ENCODE data around the gene CACNA1G.

Gene CACNA1G

DNA sequence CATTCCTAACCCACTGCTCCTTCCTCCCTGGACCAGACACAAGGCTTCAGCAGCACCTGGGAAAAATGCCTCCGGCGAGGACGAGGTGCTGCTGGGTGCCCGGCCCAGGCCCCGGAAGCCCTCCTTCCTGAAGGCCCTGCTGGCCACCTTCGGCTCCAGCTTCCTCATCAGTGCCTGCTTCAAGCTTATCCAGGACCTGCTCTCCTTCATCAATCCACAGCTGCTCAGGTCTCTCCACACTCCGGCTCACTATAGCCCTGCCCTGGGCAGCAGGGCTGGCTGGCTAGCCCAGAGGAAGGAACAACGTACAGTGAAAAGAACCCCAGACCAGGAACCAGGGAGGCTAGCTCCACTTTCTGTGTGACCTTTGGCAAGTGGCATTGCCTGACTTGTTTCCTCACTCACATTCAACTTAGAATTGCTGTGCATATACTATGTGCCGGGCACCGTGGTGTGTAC is 100.4 kb downstream of the CACNA1G start:
- no peak overlapping the region for H3K4me3 Mint-ChIP-seq
- TF ChIP-seq, protein P1, sequence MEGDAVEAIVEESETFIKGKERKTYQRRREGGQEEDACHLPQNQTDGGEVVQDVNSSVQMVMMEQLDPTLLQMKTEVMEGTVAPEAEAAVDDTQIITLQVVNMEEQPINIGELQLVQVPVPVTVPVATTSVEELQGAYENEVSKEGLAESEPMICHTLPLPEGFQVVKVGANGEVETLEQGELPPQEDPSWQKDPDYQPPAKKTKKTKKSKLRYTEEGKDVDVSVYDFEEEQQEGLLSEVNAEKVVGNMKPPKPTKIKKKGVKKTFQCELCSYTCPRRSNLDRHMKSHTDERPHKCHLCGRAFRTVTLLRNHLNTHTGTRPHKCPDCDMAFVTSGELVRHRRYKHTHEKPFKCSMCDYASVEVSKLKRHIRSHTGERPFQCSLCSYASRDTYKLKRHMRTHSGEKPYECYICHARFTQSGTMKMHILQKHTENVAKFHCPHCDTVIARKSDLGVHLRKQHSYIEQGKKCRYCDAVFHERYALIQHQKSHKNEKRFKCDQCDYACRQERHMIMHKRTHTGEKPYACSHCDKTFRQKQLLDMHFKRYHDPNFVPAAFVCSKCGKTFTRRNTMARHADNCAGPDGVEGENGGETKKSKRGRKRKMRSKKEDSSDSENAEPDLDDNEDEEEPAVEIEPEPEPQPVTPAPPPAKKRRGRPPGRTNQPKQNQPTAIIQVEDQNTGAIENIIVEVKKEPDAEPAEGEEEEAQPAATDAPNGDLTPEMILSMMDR (IDR thresholded peaks at IDR 0.05; ENCODE audit: unreplicated experiment in 3 of 3): no peak
- H3K27ac Mint-ChIP-seq: peak overlapping the region; percentile 38 to 59 (median 55)
- peaks cover 20% of the 10 kb centered on the region for H3K4me1 Mint-ChIP-seq
- no peaks in the 10 kb centered on the region for H3K9me3 Mint-ChIP-seq
- peaks cover 16% of the 10 kb centered on the region for H3K27me3 Mint-ChIP-seq (ENCODE audit: low read depth)
- no peaks in the 10 kb centered on the region for H3K36me3 Mint-ChIP-seq (ENCODE audit: low read depth)

DNA sequence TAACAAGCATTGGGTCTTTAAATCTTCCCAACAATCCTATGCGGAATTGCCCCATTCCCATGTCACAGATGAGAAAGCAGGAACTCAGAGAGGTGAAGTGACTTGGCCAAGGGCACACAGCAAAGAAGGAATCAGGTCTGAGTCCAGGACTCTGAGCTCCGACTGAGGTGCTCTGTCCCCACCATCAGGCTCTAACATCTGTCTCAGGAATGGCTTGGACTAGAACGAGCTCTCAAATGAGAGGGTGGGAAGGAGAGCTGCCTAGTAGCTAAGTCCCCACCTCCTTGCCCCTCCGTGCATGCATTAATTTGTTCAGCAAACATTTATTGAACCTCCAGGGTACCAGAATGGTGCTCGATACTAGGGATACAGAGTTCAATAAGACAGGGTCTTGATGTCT is 100.8 kb downstream of the CACNA1G start:
- TF ChIP-seq, protein P1 (IDR thresholded peaks at IDR 0.05; ENCODE audit: unreplicated experiment in 3 of 3): no peak
- Mint-ChIP-seq H3K27me3 (ENCODE audit: low read depth) (peaks cover 16% of the 10 kb centered on the region), H3K9me3 (no peaks in the 10 kb centered on the region), H3K36me3 (ENCODE audit: low read depth) (no peaks in the 10 kb centered on the region), H3K4me3 (no peak overlapping the region), H3K27ac (peak overlapping the region in 2 of 3 experiments; percentile 38 to 59), H3K4me1 (peaks cover 20% of the 10 kb centered on the region)

DNA sequence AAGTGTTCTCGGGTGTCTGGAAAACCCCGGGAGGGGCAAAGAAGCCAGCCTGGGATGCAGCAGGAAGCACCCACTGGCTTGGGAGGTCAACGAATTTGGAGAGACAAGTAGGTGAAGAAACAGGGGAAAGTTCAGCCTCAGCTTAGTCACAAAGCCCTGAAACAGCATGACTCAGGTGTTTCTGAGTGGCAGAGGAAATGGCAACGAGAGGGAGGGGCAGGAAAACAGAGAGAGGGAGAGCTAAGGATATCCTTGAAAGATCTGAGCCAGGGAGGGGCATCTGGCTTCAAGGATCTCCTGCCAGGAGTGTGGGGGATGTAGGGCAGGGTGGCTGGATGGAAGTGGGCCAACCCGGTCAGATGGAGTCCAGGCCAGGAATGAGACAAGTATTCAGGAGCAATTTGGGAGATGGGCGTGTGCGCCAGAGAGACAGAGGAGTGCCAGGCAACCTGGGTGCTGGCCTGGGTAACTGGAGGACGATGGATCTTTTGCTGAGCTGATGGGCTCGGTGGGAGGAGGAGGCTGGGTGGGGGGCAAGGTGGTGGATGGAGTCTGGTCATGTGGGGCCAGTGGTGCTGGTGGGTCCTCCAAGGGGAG is 101.4 kb downstream of the CACNA1G start:
- TF ChIP-seq, protein P1 (IDR thresholded peaks at IDR 0.05; ENCODE audit: unreplicated experiment in 3 of 3): no peak
- H3K36me3 Mint-ChIP-seq (ENCODE audit: low read depth): no peaks in the 10 kb centered on the region

DNA sequence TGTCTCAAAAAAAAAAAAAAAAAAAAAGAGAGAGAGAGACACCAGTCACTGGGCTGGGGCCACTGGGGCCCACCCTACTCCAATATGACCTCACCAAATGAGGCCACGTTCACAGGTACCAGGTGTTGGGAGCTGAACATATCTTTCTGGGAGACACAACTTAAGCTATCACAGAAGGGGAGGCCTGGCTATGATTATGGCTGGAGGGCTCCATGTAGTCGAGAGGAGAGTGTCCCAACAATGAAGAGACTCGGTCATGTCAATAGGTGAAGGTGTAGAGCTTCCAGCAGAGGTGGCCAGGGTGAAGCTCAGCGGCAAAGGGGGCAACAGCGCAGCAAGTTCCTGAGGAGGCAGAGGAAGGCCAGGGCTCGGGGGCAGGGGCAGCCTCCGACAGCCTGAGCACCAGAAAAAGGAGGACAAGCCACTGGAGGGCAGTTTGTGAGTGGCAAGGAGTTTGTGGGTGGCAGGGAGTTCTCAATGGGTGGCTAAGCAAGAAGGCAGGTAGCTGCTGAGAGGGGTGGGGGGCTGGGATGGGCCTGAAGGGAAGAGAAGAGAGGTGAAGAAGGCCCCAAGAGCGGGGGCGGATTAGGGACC is 102.2 kb downstream of the CACNA1G start:
- Mint-ChIP-seq H3K9me3 (no peaks in the 10 kb centered on the region), H3K4me1 (peaks cover 20% of the 10 kb centered on the region), H3K36me3 (ENCODE audit: low read depth) (no peaks in the 10 kb centered on the region), H3K27me3 (ENCODE audit: low read depth) (peaks cover 16% of the 10 kb centered on the region), H3K27ac (no peak overlapping the region), H3K4me3 (no peak overlapping the region)
- TF ChIP-seq, protein P1 (IDR thresholded peaks at IDR 0.05; ENCODE audit: unreplicated experiment in 3 of 3): no peak

More for the DNA sequence above, 101.4 kb downstream of the CACNA1G start:
- H3K4me1 Mint-ChIP-seq: peaks cover 20% of the 10 kb centered on the region
- H3K27ac Mint-ChIP-seq: peak overlapping the region in 2 of 3 experiments; percentile 18 to 38
- peaks cover 16% of the 10 kb centered on the region for H3K27me3 Mint-ChIP-seq (ENCODE audit: low read depth)
- no peak overlapping the region for H3K4me3 Mint-ChIP-seq
- H3K9me3 Mint-ChIP-seq: no peaks in the 10 kb centered on the region

DNA sequence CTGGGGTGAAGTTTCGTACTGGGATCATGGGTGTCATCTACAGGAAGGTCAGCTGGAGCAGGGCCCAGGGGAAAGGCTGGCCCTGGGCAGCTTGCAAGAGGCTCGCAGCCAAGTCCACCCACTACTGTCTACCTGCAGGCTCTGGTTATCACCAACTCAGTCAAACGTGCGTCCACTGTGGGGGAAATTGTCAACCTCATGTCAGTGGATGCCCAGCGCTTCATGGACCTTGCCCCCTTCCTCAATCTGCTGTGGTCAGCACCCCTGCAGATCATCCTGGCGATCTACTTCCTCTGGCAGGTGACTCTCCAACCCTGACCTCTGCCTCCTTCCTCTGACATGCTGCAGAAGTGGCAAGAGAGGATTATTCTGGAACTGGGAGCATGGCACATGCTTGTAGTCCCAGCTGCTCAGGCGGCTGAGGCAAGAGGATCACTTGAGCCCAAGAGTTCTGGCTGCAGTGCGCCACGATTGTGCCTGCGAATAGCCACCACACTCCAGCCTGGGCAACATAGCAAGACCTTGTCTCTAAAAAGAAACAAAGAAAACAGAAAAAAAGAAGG is 103.4 kb downstream of the CACNA1G start:
- TF ChIP-seq, protein P1 (IDR thresholded peaks at IDR 0.05; ENCODE audit: unreplicated experiment in 3 of 3): no peak
- no peak overlapping the region for H3K27ac Mint-ChIP-seq

More for the DNA sequence above, 103.4 kb downstream of the CACNA1G start:
- H3K4me3 Mint-ChIP-seq: no peak overlapping the region
- peaks cover 20% of the 10 kb centered on the region for H3K4me1 Mint-ChIP-seq
- H3K36me3 Mint-ChIP-seq (ENCODE audit: low read depth): no peaks in the 10 kb centered on the region
- no peaks in the 10 kb centered on the region for H3K9me3 Mint-ChIP-seq
- peaks cover 13% of the 10 kb centered on the region for H3K27me3 Mint-ChIP-seq (ENCODE audit: low read depth)

All from nephron (organoid).